Astrocyte of the spinal cord (primary cell): Measurements from ENCODE around the gene XG.
"Not testable (repeated sequence)": the region's sequence is repeated elsewhere in the genome, so short reads cannot be mapped to it uniquely, and the experiment has no call there.

Source experiments
- DNase-seq: peaks from one replicate; pipeline ENCODE4 v3.0.0; 2011; ENCODE audit warnings: low read depth, low spot score
- H3K4me3 ChIP-seq: 2 replicates; pipeline ENCODE4 v1.5.1; 2011; ENCODE audit warnings: low read depth, mild to moderate bottlenecking, low read length, moderate library complexity
- CTCF ChIP-seq: IDR thresholded peaks from 2 replicates; pipeline ENCODE4 v1.5.1; 2012; ENCODE audit warnings: low read depth, mild to moderate bottlenecking, low read length, inconsistent platforms
- in situ Hi-C: cut with HindIII; loops from 2 replicates; pipeline ENCODE4 v1.10.0; 2017; ENCODE audit warnings: low sequenced_read_pairs

Gene XG

GRCh38 chrX:2789569-2789968 lies 37.7 kb downstream of the XG start:
- no peak overlapping the region for H3K4me3 ChIP-seq
- in situ Hi-C loops, result no loop called here
- no peak for TF ChIP-seq CTCF
- no peak for DNase-seq

GRCh38 chrX:2793752-2794151 lies 41.9 kb downstream of the XG start:
- in situ Hi-C loops, result no loop called here
- no peak for TF ChIP-seq CTCF
- DNase-seq, result no peak
- H3K4me3 ChIP-seq, result no peak overlapping the region

GRCh38 chrX:2794336-2794735 lies 42.5 kb downstream of the XG start:
- no peak for TF ChIP-seq CTCF
- in situ Hi-C loops, result no loop called here
- DNase-seq, result no peak
- no peak overlapping the region for H3K4me3 ChIP-seq

GRCh38 chrX:2796808-2797207 lies 45.0 kb downstream of the XG start:
- DNase-seq, in situ Hi-C loops, H3K4me3 ChIP-seq: not testable (repeated sequence)

- DNase-seq, result no peak
- TF ChIP-seq CTCF, result no peak
- in situ Hi-C loops, result no loop called here
- no peak overlapping the region for H3K4me3 ChIP-seq
Observed at GRCh38 chrX:2799369-2799768, 47.5 kb downstream of the XG start.

GRCh38 chrX:2799980-2800379 lies 48.1 kb downstream of the XG start:
- in situ Hi-C loops, DNase-seq, H3K4me3 ChIP-seq: not testable (repeated sequence)

GRCh38 chrX:2801223-2801622 lies 49.4 kb downstream of the XG start:
- DNase-seq, result no peak
- TF ChIP-seq CTCF, result no peak
- no peak overlapping the region for H3K4me3 ChIP-seq
- in situ Hi-C loops, result no loop called here

GRCh38 chrX:2802376-2803090 lies 50.7 kb downstream of the XG start:
- in situ Hi-C loops, DNase-seq, H3K4me3 ChIP-seq: not testable (repeated sequence)

- in situ Hi-C loops, DNase-seq, H3K4me3 ChIP-seq: not testable (repeated sequence)
Observed at GRCh38 chrX:2803486-2803885, 51.6 kb downstream of the XG start.

GRCh38 chrX:2804106-2804843 lies 52.4 kb downstream of the XG start:
- DNase-seq, result peak; percentile 15
- in situ Hi-C loops, H3K4me3 ChIP-seq: not testable (repeated sequence)

GRCh38 chrX:2804858-2805257 lies 53.0 kb downstream of the XG start:
- peak; percentile 73 for DNase-seq
- H3K4me3 ChIP-seq, in situ Hi-C loops: not testable (repeated sequence)
